Measurements from ENCODE around the gene ZNF185.

Gene ZNF185

DNA sequence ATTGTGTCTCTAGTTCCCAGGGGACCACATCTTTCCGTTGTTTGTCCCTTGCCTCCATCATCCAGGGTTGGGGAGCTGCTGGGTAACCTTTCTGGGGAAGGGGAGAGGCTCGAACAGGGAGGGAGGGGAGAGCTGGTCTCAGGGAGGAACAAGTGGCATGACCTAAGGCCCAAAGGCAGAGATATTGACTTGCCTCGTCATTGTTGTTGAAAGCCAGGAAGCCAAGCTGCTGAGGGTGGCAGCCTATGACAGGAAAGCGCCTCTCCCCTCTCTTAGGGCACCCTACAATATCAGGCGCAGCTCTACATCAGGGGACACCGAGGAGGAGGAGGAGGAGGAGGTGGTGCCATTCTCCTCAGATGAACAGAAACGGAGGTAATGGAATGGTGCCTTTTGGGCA, 20.8 kb downstream of the ZNF185 start:
- no peak for DNase-seq

DNA sequence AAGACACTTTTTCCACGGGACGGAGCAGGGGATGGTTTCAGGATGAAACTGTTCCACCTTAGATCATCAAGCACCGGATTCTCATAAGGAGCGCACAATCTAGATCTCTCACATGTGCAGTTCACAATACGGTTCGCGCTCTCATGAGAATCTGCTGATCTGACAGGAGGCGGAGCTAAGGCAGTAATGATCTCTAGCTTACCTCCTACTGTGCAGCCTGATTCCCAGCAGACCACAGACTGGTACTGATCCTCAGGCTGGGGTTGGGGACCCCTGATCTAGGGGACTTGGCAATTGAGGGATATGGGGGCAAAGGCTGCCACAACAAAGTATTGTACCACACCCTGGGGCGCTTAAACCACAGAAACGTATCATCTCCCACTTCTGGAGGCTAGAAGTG, 25.7 kb downstream of the ZNF185 start:
- no peak for DNase-seq

GRCh38 chrX:152925835-152926234, 28.0 kb downstream of the ZNF185 start:
- DNase-seq: no peak

DNA sequence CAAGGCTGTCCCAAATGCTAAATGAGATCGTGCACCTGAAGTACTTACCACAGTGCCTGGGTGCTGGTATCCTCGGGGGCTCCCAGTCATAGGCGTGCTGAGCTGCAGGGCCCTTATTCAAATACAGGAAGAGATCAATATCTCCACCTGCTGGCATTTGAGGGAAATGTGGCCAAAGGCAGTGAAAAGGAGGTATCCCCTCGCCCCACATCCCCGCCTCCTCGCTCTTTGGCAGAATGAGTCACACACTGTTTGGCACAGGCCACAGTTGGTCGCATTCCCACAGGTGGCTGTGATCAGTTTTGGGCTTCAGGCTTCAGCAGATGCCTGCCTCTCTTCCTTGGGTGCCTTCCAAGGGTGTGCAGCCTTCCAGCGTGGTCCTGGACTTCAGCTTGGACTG, 28.4 kb downstream of the ZNF185 start:
- peak; percentile 18 for DNase-seq

DNA sequence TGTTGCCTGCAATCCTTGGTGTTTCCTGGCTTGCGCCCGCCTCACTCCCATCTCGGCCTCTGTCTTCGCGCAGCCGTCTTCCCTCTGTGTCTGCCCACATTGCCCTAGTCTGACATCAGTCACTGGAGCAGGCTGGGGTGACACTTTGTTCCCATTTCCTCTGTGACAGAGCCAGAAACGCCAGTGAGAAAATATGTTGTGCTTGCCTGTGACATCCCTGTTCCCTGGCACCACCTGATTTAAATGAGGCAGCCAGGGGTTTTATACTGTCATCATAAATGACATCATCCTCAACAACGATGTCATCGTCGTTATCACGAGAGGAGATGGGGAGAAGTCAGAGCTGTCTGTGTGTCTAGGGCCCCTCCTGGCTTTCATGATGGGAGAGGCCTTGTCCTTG, 29.1 kb downstream of the ZNF185 start:
- DNase-seq: no peak

DNA sequence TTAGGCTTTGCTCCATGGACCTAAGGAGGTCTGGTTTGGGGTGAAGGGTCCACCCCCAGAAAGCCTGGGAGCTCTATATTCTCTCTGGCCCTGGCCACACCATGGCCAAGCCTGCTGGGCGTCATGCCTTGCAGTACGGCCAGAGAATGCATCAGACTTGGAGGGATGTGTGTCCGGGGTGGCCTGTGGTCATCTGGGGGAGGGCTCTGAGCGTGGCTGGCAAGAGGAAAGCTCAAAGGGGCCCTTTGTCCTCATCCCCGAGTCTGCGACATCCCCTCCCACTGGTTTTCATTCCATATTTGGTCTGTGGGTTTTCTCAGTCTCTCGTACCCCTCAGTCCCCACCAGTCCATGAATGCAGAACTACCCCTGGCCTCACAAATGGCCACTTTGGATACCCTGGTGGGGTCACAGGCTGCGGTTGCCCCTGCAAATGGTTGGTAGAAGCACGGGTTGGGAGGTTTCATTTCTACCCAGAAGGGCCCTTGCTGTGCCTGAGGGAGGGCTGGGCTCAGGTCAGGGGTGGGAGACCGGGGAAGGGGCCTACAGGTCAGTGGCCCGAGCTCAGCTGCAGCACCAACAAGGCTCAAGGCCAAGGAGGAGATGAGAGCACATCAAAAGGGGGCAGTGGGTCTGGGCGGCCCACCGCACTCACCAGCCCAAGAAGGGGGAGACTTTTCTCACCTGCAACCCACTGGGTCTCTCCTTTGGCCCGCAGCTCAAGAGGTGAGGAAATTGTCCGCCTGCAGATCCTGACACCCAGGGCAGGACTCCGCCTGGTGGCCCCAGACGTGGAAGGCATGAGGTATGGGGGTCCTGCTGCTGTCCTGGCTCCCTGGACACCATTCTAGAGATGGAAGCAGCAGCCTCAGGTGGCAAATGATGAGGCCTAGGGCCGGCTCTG, 30.2 kb downstream of the ZNF185 start:
- no peak for DNase-seq

- DNase-seq: no peak
Observed at GRCh38 chrX:152928761-152929400, 31.0 kb downstream of the ZNF185 start.

GRCh38 chrX:152929898-152930297, 32.0 kb downstream of the ZNF185 start:
- DNase-seq: no peak

GRCh38 chrX:152930516-152930915, 32.6 kb downstream of the ZNF185 start:
- DNase-seq: no peak

DNA sequence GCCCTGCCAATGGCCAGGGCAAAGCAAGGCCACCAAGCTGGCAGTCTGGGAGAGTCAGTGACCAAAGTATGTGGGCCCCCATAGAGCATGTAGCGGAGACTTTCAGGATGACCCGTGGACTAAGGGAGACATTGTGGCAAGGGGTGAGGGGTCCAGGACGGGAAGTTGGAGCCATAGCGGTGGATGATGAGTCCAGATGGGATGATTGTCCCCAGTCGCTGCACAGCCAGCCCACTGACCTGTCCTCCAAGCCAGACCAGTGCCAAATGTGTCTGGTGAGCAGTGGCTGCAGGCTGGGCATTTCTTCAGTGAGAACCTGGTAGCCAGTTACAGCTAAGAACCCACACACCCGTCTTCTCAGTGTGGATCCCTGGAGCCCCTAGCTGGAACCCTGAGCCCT, 34.3 kb downstream of the ZNF185 start:
- DNase-seq: no peak

DNA sequence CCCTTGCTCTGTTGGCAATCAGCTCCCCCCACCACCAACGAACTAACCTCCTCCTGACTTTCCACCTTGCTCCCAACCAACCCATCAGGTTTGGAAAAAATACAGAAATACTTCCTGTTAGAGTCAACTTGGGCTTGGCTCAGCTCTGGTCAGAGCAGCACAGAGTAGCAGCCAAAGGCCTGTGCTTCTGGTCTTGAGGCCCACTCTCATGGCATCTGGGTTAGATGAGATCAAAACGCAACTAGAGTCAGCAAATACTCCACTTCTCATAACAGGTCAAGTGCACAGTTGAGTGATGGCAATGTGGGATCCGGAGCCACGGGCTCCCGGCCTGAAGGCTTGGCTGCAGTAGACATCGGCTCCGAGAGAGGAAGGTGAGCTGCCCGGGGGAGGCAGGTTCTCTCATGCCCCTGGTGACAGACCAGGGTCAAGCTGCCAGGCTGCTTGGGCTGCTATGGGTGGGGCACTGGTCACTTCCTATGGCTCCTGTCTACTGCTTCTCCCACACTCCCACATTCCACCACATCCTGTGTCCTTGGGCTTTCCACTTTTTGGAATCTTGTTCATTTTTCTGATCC, 34.8 kb downstream of the ZNF185 start:
- no peak for DNase-seq

DNA sequence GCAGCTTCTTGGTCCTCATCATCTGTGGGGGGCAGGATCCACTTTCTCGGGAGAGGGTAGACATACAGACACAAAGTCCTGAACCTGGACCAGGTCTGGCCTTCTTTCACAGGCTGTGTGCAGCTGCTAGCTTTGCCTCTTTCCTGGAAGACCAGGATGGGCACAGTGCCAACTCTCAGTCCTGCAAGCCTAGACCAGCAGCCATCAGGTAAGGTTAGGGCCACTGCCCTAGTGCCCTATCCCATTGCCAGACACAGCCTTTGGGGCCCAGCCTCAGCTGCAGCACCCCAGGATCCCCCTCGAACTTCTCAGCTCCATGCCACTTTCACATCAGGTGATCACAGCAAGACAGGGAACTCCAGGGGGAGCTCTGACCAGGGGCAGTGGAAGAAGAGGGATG, 38.4 kb downstream of the ZNF185 start:
- no peak for DNase-seq

DNA sequence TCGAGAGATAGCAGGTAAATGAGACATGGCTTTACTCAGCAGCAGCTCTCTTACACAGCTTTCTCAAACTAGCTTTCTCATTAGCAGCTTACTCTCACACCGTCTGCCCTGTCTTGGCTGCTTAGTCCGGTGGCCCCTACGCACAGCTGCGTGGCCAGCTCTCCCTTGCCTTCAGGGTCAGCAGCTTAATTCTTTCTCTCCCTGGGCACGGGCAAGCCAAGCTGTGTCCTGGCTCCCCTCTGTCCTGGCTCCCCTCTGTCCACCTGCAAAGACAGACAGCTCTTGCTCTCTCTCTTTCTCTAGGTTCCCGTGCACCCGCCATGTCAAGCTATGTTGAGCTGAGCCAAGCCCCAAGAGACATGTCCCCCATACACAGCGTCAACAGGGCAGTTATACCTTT, 39.4 kb downstream of the ZNF185 start:
- DNase-seq: no peak

DNA sequence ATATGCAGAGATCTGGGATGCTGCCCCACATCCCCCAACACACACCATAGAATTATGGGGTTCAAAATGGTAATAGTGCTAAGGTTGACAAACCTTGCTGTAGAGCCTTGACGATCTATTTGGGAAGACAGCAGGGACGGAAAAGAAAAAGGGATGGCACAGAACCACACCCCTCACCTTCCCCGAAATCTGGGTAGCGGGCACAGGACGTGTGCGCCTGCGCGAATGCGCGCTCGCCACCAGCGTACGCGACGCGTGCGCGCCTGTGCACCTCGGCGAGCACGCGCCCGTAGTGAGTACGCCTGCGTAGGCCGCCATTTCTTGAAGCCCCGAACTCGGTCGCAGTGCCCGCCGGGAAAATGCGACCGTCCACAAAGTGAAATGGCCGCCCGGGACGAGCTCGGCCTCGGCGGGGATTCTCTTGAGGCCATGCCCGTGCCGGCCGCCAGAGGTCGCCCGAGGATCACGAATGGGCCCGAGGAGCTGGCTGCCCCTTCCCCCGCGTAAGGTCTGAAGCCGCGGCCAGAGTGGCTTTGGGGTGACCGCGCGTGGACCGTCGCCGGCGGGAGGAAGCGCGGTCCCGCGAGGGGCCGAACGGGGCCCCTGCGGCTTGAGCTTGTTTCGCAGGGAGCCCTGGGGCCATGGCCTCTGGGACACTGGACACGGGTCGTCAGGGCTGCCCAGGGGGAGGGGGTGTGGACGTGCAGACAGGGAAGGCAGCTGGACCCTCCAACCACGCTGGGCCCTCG, 43.6 kb downstream of the ZNF185 start:
- peak; percentile 82 for DNase-seq

DNA sequence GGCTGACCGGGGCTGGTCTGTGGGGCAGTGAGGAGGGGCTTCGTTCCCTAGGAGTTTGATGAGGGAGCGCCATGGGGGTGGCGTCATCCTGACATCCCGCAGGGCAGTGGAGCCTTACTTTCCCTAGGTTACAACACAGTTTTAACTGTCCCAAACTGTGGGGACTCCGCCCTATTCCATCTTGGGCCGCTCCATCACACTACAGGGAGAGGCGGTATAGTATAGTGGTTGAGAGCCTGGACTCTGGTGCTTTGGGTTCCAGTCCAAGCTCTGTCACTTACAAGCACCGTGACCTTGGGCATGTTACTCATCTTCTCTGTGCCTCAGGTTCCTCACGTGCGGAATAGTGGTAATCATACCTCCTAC, 44.2 kb downstream of the ZNF185 start:
- DNase-seq: no peak

DNA sequence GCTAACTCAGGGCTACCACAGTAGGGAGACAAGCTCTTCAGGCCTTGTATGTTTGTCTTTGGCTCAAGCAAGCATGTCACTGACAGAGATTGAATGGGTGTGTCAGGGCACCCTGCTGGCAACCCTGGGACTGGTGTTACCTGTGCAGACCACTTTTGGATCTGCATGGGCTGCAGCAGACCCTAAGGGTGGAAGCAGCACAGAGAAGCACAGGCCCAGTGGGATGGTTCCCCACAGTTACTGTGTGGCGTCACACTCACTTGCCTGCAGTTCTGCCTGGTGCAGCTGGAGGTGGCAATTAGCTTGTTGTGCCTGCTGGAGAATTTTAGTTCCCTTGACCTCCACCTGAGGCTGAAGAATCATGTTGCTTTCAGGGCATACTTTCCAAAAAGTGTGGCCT, 46.0 kb downstream of the ZNF185 start:
- DNase-seq: no peak

GRCh38 chrX:152945021-152945979, 47.4 kb downstream of the ZNF185 start:
- no peak for DNase-seq

DNA sequence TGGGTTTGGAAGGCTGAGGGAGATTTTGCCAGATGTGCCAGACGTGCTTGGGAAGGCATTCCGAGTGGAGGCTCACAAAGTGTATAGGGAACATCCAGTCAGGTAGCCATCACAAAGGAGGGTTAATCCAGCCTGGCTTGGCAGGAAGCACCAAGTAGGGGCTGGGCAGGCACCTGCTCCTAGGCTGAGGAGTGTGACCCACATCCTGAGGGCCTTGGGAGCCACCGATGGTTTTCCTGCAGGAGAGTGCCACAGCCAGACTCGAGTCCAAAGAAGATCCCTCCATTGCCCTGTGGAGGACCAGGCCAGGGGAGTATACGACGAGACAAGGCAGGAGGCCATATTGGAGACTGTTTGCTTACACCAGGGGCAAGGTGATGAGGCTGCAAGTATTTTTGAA, 48.8 kb downstream of the ZNF185 start:
- DNase-seq: no peak
